ENCODE results near the gene STAG1. TPM values are rescaled to one million over a fixed set of nuclear protein-coding genes. Genes with fewer than 3 reads are reported as not detected.

The STAG1 gene
- total and polyA plus RNA-seq, 9 of the 15 experiments (the other 6 are each of a cell fraction or from before 2014, with no cell fraction given): 2.7 to 17.7 (median 8.8) TPM

- TF ChIP-seq HDAC2 (IDR thresholded peaks at IDR 0.05): 0 out of 2 replicates have a peak, but pooled peaks have one; percentile 19
- no peak for TF ChIP-seq ZNF586 (CRISPR knock-in tag; conservative IDR thresholded peaks at IDR 0.05)
- no peak for TF ChIP-seq ZC3H4 (CRISPR knock-in tag; IDR thresholded peaks at IDR 0.05; ENCODE audit: borderline replicate concordance)
- no peak for TF ChIP-seq ZNF707 (CRISPR knock-in tag; conservative IDR thresholded peaks at IDR 0.05)
- TF ChIP-seq TEAD4 (IDR thresholded peaks at IDR 0.05; ENCODE audit: low read length): peak; percentile 35; the same call in 1 of the 2 replicates
- no peak for TF ChIP-seq TEAD4 (CRISPR knock-in tag; IDR thresholded peaks at IDR 0.05; ENCODE audit: borderline replicate concordance)
- no peak for TF ChIP-seq BMI1 (IDR thresholded peaks at IDR 0.05; ENCODE audit: low read length)
- TF ChIP-seq SMARCB1 (IDR thresholded peaks at IDR 0.05; ENCODE audit: insufficient read length, low read depth): no peak
- no peak for TF ChIP-seq TCF7L2 (IDR thresholded peaks at IDR 0.05; ENCODE audit: low read depth, low read length)
- TF ChIP-seq MAFG (tag; conservative IDR thresholded peaks at IDR 0.05): peak; percentile 87
- TF ChIP-seq, protein P1, sequence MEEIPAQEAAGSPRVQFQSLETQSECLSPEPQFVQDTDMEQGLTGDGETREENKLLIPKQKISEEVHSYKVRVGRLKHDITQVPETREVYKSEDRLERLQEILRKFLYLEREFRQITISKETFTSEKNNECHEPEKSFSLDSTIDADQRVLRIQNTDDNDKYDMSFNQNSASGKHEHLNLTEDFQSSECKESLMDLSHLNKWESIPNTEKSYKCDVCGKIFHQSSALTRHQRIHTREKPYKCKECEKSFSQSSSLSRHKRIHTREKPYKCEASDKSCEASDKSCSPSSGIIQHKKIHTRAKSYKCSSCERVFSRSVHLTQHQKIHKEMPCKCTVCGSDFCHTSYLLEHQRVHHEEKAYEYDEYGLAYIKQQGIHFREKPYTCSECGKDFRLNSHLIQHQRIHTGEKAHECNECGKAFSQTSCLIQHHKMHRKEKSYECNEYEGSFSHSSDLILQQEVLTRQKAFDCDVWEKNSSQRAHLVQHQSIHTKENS (CRISPR knock-in tag; IDR thresholded peaks at IDR 0.05): no peak
- TF ChIP-seq SMARCE1 (IDR thresholded peaks at IDR 0.05): no peak; the same call in 1 of the 2 replicates
- peak; percentile 65 for TF ChIP-seq NCOR1 (IDR thresholded peaks at IDR 0.05)
- TF ChIP-seq ASH1L (IDR thresholded peaks at IDR 0.05; ENCODE audit: borderline replicate concordance, low read depth, partially characterized antibody): no peak
- TF ChIP-seq ARID3A (IDR thresholded peaks at IDR 0.05; ENCODE audit: borderline replicate concordance, low read depth, low read length): no peak
- TF ChIP-seq GABPB1 (CRISPR knock-in tag; IDR thresholded peaks at IDR 0.05): no peak
- no peak for TF ChIP-seq MEF2D (tag; conservative IDR thresholded peaks at IDR 0.05; ENCODE audit: low read depth)
- peak; percentile 65; the same call in 1 of the 2 replicates for TF ChIP-seq TAL1 (IDR thresholded peaks at IDR 0.05)
- no peak for TF ChIP-seq CREB1 (IDR thresholded peaks at IDR 0.05)
- no peak for TF ChIP-seq CREB1 (CRISPR knock-in tag; IDR thresholded peaks at IDR 0.05)
- TF ChIP-seq, protein P2, sequence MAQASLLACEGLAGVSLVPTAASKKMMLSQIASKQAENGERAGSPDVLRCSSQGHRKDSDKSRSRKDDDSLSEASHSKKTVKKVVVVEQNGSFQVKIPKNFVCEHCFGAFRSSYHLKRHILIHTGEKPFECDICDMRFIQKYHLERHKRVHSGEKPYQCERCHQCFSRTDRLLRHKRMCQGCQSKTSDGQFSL (CRISPR knock-in tag; IDR thresholded peaks at IDR 0.05): no peak
- TF ChIP-seq, protein P2 (tag; IDR thresholded peaks at IDR 0.05): no peak
- TF ChIP-seq NFE2 (IDR thresholded peaks at IDR 0.05; ENCODE audit: low read depth): peak; percentile 63
- peak; percentile 46 for TF ChIP-seq PRDM10 (IDR thresholded peaks at IDR 0.05; ENCODE audit: partially characterized antibody)
Measured at GRCh38 chr3:136690599-136690998, 61.6 kb downstream of the STAG1 start (continued).

Data from K562 (cell line).